ENCODE measurements around the gene GHRH. TPM values are rescaled to one million over a fixed set of nuclear protein-coding genes. Genes with fewer than 3 reads are reported as not detected.
A peak's percentile ranks its signal among the peaks of the same experiment; 100 is the strongest.

Gene GHRH
- total RNA-seq, 1 experiment from 2014 or later: not detected

DNA sequence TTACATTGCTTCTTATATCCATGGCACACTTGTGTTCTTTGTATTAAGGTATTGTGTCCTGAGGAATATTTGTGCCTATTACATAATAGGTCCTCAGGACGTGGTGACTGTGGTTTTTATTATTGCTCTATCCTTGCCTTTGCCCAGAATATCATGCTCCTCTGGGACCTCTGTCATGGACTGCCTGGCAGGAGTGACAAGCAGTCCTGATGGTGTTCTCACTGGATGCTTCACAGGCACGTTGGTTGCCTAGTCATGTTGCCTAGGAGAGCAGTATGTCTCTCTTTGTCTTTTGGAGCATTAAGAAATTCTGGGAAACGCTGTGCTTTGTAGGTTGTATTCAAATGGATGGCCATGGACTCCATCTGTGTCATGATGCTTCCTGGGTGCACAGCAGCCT lies 57.6 kb downstream of the GHRH start:
- H4K91ac ChIP-seq (ENCODE audit: insufficient read length, low read depth, low read length): no peak overlapping the region
- no peak overlapping the region for H3K4me3 Mint-ChIP-seq
- H2AFZ ChIP-seq (ENCODE audit: low read length): no peak overlapping the region
- TF ChIP-seq, protein P1, sequence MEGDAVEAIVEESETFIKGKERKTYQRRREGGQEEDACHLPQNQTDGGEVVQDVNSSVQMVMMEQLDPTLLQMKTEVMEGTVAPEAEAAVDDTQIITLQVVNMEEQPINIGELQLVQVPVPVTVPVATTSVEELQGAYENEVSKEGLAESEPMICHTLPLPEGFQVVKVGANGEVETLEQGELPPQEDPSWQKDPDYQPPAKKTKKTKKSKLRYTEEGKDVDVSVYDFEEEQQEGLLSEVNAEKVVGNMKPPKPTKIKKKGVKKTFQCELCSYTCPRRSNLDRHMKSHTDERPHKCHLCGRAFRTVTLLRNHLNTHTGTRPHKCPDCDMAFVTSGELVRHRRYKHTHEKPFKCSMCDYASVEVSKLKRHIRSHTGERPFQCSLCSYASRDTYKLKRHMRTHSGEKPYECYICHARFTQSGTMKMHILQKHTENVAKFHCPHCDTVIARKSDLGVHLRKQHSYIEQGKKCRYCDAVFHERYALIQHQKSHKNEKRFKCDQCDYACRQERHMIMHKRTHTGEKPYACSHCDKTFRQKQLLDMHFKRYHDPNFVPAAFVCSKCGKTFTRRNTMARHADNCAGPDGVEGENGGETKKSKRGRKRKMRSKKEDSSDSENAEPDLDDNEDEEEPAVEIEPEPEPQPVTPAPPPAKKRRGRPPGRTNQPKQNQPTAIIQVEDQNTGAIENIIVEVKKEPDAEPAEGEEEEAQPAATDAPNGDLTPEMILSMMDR (conservative IDR thresholded peaks at IDR 0.05): no peak
- H3T11ph ChIP-seq (ENCODE audit: low read length): no peak overlapping the region
- no peak overlapping the region for H3K18ac ChIP-seq (ENCODE audit: insufficient read length, low read depth, low read length)
- no peaks in the 10 kb centered on the region for H3K9me3 Mint-ChIP-seq
- H3K9ac ChIP-seq (ENCODE audit: extremely low read depth, insufficient read length, low read length): no peak overlapping the region
- no peaks in the 10 kb centered on the region for H3K23me2 ChIP-seq (ENCODE audit: insufficient read length, low read depth, low read length, poor library complexity, severe bottlenecking)
- H3K9me3 ChIP-seq (ENCODE audit: control insufficient read depth, low read depth, low read length): no peaks in the 10 kb centered on the region
- H3K4me1 ChIP-seq (ENCODE audit: insufficient read depth, low read length): no peaks in the 10 kb centered on the region
- H3K36me3 Mint-ChIP-seq (ENCODE audit: insufficient read depth in 1 of 3, low read depth in 3 of 3): peaks cover 54 to 89% (median 72%) of the 10 kb centered on the region in 3 experiments
- no peak overlapping the region for H2BK20ac ChIP-seq (ENCODE audit: low read depth, low read length, poor library complexity, severe bottlenecking)
- no peaks in the 10 kb centered on the region for H3K27me3 ChIP-seq (ENCODE audit: insufficient read depth, low read length)
- no peak overlapping the region for H2BK15ac ChIP-seq (ENCODE audit: low read depth, low read length)
- WGBS (ENCODE audit: extremely low coverage, insufficient read length, low lambda C conversion rate): no CpG with 5 or more reads among the region's 3 CpGs
- H2BK12ac ChIP-seq (ENCODE audit: insufficient read length, low read depth, low read length): no peak overlapping the region
- H4K8ac ChIP-seq (replicated peaks; ENCODE audit: insufficient read length, low read depth, low read length): no peak overlapping the region
- H3K23ac ChIP-seq (ENCODE audit: insufficient read length, low read depth, low read length): no peak overlapping the region
- H3K27me3 Mint-ChIP-seq (ENCODE audit: low read depth): no peaks in the 10 kb centered on the region
- no peak overlapping the region for H2BK5ac ChIP-seq (ENCODE audit: insufficient read length, low read length)
- no peaks in the 10 kb centered on the region for H4K20me1 ChIP-seq (ENCODE audit: control insufficient read depth, insufficient read depth, insufficient read length)
- no peak overlapping the region for H3K4ac ChIP-seq (ENCODE audit: low read depth, low read length)
- no peak overlapping the region for H3K4me2 ChIP-seq (ENCODE audit: insufficient read depth, insufficient read length, low read length)
- no peak overlapping the region for H4K5ac ChIP-seq (ENCODE audit: insufficient read length, low read depth, low read length)
- no peak overlapping the region for H2BK120ac ChIP-seq (ENCODE audit: low read depth, low read length, poor library complexity, severe bottlenecking)
- H3K79me1 ChIP-seq (ENCODE audit: insufficient read depth, low read depth, low read length, poor library complexity, severe bottlenecking): no peaks in the 10 kb centered on the region
- DNase-seq: no peak
- H3K27ac Mint-ChIP-seq: peak overlapping the region in 2 of 3 experiments; percentile 58 to 81; a peak in 3 of 7 replicates
- no peak overlapping the region for H3K27ac ChIP-seq (ENCODE audit: insufficient read length, low read depth, low read length)
- no peak overlapping the region for H3K14ac ChIP-seq (ENCODE audit: insufficient read depth, low read length)
- peaks cover 2% of the 10 kb centered on the region; the same call in 1 of the 2 replicates for H3K79me2 ChIP-seq (ENCODE audit: insufficient read depth, low read length)
- no peak overlapping the region for H3K56ac ChIP-seq (ENCODE audit: insufficient read length, low read depth, low read length)
- H3K4me1 Mint-ChIP-seq: no peaks in the 10 kb centered on the region
- H2AK5ac ChIP-seq (ENCODE audit: insufficient read length, low read length): no peak overlapping the region
